HG03196 (cell line): Measurements from ENCODE around the gene PRKCE.

ENCODE experiments used
- ATAC-seq: cut with Tn5 transposase; IDR thresholded peaks from one replicate; pipeline ENCODE4 v1.9.1; 2021; ENCODE audit not compliant: unreplicated experiment

Gene PRKCE

DNA sequence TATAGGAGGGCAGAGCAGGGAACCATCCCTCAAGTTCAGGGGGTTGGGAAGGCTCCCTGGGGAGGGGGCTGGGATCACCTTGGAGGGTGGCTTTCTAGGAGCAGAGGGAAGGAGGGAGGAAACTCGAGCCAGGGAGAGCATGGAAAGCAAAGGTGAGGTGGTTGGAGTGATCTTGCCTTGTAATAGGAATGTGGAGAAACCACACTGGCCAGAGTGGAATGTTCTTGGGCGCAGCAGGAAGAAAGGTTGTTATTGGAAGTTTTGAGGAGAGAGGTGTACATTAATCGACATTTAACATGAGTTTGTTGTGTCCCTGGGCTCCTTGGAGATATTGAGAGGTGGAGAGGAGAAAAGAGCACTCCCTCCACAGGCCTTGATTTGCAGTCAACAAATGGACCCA, 272.2 kb downstream of the PRKCE start:
- ATAC-seq: no peak

DNA sequence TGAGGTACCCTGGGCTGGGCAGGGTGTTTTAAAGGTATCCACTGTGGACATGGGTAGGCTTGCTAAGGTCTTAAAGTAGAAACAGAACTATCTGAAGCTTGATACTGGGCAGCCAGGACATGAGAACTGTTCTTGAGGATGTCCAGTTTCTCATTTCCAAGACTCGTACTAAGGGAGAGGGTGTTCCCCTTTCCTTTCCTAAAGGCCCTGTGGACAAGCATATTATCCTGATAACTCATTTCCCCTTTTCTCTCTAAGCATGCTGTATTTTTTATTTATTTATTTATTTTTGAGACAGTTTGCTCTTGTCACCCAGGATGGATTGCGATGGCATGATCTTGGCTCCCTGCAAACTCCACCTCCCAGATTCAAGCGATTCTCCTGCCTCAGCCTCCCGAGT, 273.6 kb downstream of the PRKCE start:
- ATAC-seq: no peak

DNA sequence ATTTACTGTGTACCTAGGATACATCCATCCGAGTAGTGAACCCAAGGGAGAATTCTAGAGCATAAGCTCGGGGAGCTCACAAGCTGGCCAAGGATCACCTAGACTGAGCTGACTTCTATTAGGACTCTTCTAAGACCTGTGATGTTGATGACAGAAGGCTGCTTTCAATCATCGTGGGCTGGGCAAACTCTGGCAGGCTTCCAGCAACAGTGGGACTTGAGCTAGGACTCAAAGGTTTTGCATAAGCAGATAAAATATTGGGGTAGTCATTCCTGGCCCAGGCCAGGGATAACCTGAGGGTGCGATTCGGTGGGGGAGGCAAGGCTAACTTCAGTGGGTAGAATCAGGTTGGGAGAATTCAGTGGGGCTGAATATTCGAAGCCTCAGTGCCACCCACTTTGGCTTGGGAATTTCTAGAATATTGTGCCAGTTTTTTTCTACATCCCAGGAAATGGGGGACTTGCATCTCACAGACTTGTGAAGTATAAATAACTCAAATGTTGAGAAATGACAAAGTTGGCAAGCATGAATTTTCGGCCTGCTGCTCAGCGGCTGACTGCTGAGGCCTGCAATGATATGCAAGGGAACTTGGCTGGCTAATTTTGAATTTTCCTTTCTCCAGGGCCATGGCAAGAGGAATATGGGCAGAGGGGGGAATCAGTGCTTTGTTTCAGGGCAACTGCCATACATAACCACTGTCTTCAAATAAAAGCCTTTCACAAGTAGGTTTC, 274.3 kb downstream of the PRKCE start:
- no peak for ATAC-seq

DNA sequence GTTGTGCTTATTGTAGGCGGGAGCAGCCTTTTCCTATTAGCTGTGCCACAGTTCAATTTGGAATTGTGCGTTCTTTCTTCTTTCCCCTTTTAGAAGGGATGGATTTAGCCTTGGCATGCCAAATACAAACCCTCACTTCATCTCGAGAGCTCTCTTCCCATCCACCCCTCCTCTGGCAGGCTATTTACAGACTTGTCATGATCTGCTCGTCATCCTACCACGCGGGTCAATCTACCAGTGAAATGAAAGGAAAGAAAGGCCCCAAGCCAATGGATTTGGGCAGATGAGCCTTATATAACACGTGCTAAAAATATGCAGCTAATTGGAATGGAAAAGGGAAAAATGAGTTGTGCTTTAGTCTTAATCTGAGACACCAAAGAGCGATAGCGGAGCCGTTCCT, 277.5 kb downstream of the PRKCE start:
- no peak for ATAC-seq

DNA sequence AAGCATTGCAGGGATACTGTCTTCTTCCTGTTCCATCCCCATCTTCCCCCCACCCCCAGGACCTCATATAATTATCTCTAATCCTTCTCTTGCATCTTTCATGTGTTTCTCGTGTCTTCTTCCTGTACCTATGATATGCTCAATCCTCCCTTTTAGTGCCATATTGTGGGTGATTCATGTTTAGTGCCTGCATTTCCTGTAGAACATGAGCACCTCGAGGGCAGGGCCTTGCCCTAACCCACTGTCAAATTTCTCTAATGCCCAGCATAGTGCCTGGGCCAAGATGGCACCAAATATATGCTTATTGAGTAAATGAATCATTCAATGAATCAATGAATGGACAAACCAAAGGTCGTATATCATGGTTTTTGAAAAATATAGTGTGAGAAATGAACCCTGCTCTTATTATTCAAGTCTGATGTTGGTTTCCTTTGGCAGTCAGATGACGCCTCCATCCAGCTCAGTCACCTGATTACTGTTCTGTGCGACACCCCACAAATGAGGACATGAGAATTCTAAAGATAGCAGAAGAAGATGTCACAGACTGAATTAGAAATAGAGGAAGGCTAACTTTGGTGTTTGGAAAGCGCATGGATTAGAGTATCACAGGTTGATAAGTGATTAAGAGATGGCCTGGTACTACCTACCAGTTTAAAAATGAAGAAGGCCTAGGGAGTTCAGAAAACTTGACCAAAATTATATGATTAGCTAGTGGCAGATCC, 278.4 kb downstream of the PRKCE start:
- no peak for ATAC-seq

DNA sequence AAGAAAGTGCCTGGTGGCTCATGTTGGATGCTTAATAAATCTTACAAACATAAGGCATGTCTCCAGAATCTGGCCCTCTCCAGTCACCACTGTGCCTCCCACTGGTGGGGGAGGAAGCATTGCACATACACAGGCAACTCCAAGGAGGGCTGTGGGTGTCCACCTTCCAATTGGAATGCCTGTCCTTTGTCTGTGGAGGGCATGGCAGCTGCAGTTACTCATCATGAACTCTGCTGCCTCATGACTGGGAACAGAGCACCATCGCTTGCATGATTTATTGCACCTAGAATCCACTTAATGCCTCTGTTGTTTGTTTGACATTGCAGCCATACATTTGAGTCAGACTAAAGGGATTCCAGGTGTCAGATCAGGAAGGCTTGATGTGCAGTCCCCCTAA, 278.9 kb downstream of the PRKCE start:
- no peak for ATAC-seq

DNA sequence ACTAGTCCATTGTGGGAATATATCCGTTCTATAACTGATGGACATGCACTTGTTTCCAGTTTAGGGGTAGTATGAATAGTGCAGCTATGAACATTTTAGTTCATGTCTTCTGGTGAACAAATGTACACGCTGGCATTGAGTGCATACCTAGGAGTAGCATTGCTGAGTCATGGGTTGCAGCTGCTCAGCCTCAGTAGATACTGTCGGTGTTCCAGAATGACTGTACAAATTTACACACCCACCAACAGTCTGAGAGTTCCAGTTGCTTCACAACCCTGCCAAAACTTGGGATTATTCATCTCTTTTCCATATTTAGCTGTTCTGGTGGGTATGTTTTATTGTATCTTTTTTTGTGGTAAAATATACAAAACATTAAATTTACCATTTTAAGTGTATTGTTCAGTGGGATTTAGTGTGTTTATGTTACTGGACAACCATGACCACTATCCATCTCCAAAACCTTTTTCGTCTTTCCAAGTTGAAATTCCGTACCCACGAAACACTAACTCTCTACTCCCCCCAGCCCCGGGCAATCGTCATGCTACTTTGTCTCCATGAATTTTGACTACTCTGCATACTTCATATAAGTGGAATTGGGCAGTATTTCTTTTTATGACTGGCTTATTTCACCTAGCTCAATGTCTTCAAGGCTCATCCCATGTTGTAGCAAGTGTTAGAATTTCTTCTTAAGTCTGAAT, 281.0 kb downstream of the PRKCE start:
- no peak for ATAC-seq

DNA sequence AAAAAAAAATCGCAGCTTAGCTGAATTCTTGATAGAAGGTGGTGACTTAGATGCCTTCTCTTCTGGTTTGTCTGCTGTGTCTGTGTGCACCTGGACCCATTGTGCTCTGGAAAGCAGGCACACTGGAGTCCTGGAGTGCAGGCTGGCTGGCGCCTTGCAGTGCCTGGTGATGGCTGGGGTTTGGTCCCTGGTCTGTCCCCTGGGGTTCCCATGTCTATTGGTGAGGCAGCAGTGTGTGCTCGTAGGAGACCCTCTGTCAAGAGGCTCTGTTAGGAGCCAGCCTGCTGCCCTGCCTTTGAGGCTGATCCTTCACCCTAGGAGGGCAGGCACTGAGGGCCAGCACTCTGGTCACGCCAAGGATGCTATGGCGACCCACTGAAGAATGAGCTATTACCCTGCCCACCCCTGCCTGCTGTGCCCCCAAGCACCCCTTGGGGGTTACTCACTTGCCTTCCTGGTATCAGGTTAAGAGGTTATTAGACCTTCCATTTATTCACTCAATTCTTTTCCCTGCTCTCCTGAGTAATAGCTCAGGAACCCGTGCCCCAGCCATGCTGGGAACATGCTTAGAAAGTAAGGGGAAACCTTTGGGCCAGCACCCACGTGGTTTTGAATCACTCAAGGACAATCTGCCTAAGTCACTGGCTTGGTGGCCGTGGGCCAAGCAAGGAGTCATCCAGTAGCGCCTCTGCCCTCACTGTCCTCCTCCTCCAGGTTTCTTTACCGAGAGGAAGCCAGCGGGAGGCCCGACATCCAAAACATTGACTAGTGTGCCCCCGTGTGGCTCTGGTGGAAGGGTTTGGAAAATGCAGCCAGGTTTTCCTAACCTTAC, 284.5 kb downstream of the PRKCE start:
- ATAC-seq: no peak

DNA sequence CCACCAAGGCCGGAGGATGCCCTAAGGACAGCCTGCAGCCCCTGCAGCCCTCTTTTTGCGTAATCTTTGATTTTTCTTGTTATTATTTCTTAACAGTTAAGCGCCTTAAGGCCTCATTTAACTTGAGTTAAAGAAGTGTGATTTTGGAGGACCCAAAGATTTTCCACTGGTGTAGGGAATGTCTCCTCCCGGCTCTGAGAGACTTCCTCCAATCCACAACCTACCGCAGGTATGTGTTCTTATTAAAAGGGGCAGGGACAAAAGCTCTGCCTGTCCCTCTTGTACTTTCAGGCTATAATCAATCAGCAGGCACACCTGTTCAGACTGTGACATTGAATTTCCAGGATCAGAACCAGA, 285.1 kb downstream of the PRKCE start:
- ATAC-seq: no peak

DNA sequence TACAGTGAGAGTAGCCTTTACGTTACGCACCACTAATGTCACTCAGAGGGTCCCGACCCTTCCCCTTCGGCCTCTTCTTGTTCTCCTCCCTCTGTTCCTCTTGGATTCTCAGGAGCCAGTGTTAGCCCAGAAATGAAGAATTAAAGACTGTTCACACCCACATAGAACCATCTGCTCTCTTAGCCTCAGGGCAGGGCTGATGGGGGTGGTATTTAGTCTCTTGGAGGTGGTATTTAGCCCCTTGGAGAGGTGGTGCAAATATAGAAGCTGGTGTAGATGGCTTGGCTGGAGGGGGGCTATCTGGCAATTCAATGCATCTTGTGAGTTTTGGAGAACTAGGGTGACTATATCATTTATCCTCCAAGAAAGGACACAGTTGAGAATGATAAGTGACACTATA, 286.5 kb downstream of the PRKCE start:
- ATAC-seq: no peak

DNA sequence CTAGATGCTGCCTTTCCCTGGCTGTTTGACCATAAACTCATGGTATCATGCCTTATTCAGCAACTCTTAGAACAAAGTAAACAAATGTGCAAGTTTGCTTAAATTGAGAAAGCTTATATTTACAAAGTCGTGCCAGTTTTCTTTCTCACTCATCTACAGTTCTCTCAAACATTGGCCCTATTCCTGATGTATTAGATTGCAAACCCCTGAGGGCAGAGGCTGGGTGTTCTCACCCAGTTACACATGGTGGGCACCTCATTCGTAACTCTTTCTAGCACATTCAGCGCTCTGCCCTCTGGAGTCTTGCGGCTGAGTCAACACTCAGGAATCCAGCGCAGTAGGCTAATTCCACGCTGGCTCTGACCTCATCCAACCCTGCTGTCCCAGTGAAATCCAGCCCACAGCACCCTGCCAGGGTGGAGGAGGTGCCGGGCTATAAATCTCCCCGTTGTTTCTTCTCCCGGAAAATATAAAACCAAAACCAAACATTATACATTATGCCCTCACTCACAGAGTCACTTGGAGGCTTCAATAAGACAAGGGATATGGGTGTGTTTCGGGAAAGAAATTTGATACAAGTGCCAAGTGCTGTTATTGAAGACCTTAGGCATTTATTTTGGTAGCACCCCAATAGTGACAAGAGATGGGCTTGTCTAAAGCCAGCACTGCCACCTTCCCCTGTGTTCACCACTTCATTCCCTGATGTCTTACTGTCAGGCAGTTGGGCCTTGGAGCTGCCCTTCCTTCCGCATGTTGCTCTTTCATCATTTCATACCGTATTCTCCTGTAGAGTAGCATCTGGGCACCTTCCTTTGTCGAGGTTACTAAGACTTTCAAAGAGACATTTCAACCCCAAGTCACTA, 287.4 kb downstream of the PRKCE start:
- ATAC-seq: no peak

DNA sequence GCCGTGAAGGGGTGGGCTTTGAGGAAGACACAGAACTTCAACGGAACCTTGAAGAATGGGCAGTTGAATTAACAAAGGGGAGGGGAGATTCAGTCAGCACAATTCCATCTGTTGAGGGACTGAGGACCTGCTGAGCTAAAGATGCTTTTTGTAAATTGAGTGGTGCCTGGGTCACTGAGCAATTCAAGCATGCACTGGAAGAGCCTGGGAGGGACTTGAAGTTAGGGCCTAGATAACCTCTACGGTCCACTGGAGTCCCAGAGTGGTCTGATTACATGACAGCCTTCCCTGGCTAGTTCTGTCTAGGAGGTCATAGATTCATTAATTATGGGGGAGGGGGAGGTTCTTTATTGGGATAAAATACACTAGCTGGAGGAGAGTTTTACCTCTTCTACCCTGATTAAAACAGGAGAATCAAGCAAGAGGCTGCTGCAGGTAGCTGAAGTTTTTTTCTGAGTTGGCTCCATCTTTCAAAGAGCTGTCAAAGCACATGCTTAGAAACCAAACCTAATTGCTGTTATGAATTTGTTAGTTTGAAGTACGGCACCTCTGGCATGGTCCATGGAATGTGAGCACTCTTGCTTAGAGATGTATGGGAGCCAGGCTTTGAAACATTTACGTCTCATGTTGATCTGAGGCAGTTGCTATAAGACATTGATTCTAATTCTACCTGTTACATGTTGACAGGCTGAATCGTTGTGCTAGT, 290.2 kb downstream of the PRKCE start:
- no peak for ATAC-seq

DNA sequence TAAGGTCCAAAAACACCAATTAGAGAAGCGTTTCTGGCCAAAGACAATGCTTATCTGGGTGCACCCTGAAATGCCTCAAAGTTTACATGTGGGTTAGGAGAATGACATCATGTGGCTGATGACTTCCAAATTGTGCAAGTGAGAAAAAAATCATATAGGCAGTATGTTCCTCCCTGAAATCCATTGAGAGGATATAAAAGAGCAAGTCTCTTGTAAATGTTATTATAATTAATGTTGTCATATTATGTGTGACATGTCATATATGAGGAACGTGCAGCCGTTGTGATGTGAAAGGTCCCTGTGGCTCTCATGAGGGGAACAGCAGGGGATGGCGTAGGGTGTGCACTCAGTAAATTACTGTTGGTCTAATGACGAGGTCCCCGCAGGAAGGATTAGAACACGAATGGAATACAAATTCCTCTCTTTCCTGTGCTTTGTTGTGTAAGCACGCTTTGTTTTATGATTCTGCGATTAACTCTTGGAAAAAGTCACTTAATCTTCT, 290.8 kb downstream of the PRKCE start:
- ATAC-seq: no peak

DNA sequence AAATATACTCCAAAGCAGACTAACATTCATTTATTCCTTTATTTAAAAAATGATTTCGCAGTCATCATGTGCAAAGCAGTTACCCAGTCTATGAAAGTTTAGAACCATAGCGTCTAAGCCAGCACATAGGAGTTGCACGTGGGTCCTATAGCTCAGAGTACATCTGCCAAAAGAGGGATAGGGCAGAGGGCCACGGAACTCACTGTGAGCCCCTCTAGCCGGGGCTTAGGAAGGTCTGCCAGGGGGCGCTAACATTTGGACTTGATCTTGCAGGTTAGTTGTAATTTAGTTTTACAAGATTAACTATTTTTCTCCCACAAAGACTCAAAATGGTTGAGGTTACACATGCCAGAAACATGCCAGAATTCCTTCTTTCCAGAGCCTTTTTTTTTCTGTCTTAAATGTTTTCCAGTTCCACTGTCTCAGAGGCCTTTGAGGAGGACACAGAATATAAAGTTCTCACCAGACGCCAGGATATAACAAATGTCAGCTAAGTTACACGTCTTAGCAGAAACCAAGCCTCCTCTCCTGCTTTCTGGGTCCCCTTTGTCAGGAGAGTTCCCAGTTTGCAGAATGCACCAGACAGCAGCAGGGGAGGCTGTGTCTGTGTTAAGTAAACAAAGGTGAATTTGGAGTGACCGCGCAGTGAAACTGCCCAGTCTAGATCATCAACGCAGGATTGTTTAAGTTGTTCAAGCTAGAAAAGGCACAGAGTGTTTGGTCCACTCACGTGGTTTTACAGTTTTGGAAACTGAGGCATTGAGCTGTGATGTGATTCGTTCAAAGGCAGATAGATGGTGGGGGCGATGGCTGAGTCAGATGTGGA, 292.0 kb downstream of the PRKCE start:
- no peak for ATAC-seq

DNA sequence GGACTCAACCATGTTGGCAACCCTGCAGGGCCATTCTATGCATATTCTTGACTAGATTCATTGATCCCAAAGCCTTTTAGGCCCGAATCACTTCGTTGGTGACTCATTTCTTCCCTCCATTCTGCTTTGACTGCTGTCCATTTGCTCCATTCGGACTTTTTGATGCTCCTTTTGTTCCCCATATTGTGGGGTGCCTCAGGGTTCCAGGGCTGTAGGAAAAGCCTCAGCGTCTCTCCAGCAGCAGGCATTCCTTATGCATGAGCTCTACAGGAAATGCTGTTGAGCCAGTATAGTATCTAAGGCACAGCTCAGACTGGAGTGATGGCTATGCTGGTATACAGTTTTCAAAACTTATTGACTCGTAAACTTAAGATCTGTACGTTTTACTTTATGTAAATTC, 292.6 kb downstream of the PRKCE start:
- no peak for ATAC-seq

DNA sequence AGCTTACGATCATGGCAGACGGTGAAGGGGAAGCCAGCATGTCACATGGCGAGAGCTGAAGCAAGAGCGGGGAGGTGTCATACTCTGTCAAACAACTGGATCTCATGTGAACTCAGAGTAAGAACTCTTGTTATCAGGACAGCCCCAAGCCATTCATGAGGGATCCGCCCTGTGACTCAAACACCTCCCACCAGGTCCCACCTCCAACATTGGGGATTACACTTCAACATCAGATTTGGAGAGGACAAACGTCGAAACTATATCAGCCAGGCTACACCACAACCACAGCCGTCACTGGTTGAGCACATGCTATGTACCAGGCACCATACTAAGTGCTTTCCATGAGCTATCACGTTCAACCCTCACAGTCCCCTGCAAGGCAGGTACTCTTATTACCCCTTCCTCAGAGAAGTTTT, 293.8 kb downstream of the PRKCE start:
- ATAC-seq: no peak

DNA sequence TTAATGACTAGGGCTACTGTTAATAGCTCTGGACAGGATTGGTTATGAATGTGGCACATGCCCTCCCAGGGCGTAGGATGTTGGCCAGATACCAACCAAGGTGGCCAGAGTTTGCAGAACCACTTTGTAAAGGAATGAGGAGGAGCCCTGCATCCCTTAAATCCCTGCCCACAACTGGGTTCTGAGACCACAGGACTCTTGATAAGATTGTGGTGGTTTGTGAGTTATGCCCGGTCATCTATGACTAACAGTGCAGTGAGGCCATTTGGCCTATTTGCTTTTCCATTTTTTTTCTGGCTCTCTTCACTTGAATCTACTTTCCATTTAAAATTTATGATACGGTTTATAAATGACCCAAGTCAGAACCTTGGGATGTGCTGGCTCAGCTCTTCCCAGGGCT, 294.5 kb downstream of the PRKCE start:
- ATAC-seq: no peak

DNA sequence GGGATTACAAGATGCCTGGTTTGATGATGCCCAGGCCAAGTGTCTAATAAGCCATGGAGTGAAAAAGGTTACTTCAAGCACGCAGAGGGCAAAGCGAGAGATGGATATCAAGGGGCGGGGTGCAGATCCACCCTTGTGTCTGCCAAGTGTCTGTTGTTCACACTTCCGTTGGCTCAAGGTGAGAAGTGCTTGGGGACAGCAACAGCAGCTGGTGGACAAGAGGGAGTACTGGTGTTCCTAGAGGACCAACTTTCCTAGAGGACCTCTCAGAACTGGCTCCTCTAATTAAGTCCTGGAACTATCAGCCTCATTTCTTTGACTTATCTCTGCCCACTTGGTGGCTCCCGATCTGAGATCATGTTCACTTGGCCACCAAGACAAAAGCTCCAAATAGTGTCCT, 299.1 kb downstream of the PRKCE start:
- ATAC-seq: no peak
